ENCODE results near the gene GHITM. TPM values are rescaled to one million over a fixed set of nuclear protein-coding genes. Genes with fewer than 3 reads are reported as not detected.

GHITM gene
- polyA plus RNA-seq, 1 of the 3 experiments (the other 2 are of a cell fraction) = 113 TPM

GRCh38 chr10:84172467-84173356 lies 33.4 kb downstream of the GHITM start:
- Histone ChIP-seq H3K27me3 (ENCODE audit: insufficient read depth) (no peaks in the 10 kb centered on the region), H4K20me1 (ENCODE audit: insufficient read depth) (no peaks in the 10 kb centered on the region), H3K9me3 (no peaks in the 10 kb centered on the region), H3K4me2 (no peak overlapping the region), H3K9ac (no peak overlapping the region), H3K27ac (ENCODE audit: low read depth in 2 of 2, low read length in 1 of 2) (no peak overlapping the region), H3K79me2 (ENCODE audit: insufficient read depth) (no peaks in the 10 kb centered on the region), H3K4me1 (ENCODE audit: control insufficient read depth in 1 of 2, insufficient read depth in 2 of 2, low read depth in 1 of 2, low read length in 1 of 2) (no peaks in the 10 kb centered on the region), H3F3A (replicated peaks; ENCODE audit: insufficient read depth) (no peaks in the 10 kb centered on the region), H3K9me2 (no peaks in the 10 kb centered on the region), H3K4me3 (ENCODE audit: low read depth in 2 of 2, low read length in 1 of 2) (no peak overlapping the region), H2AFZ (ENCODE audit: low read depth) (no peak overlapping the region), H3K36me3 (replicated peaks in 1 of 2; ENCODE audit: control insufficient read depth in 1 of 2, insufficient read depth in 2 of 2, low read length in 1 of 2) (no peaks in the 10 kb centered on the region)
- TF ChIP-seq ELF1 (IDR thresholded peaks at IDR 0.05) = no peak
- TF ChIP-seq TEAD4 (IDR thresholded peaks at IDR 0.05; ENCODE audit: borderline replicate concordance, insufficient read depth) = no peak
- TF ChIP-seq YY1 (IDR thresholded peaks at IDR 0.05; ENCODE audit: low read depth) = no peak
- TF ChIP-seq CTCF (IDR thresholded peaks at IDR 0.05) = no peak
- no peak for TF ChIP-seq RCOR1 (IDR thresholded peaks at IDR 0.05; ENCODE audit: low read length)
- TF ChIP-seq FOSL2 (IDR thresholded peaks at IDR 0.05; ENCODE audit: borderline replicate concordance, low read depth) = no peak
- TF ChIP-seq RFX5 (IDR thresholded peaks at IDR 0.05; ENCODE audit: low read length) = no peak
- no peak for TF ChIP-seq SMC3 (IDR thresholded peaks at IDR 0.05; ENCODE audit: low read depth, low read length)
- TF ChIP-seq GABPA (IDR thresholded peaks at IDR 0.05; ENCODE audit: low read depth) = no peak
- TF ChIP-seq GATA2 (CRISPR knock-in tag; IDR thresholded peaks at IDR 0.05) = no peak
- TF ChIP-seq TCF12 (IDR thresholded peaks at IDR 0.05) = no peak
- WGBS (ENCODE audit: low lambda C conversion rate) = 44% methylated on average over 9 of the region's 9 CpGs
- CTCF ChIA-PET = interaction anchor here (2.0 kb wide), 1 partner anchor 25 kb away, joined by 6 read pairs; no protein-coding TSS in a partner anchor
- POLR2A ChIA-PET = no interaction called here
- no peak for DNase-seq

- CTCF ChIA-PET = interaction anchor here (2.0 kb wide), 1 partner anchor 25 kb away, joined by 6 read pairs; no protein-coding TSS in a partner anchor
- TF ChIP-seq GATA2 (CRISPR knock-in tag; IDR thresholded peaks at IDR 0.05) (no peak), EZH2phosphoT487 (IDR thresholded peaks at IDR 0.05; ENCODE audit: borderline replicate concordance, low read depth) (no peak), NFIC (IDR thresholded peaks at IDR 0.05; ENCODE audit: borderline replicate concordance) (no peak), ELF1 (IDR thresholded peaks at IDR 0.05) (no peak), FOXM1 (IDR thresholded peaks at IDR 0.05; ENCODE audit: low read depth) (no peak), IRF3 (IDR thresholded peaks at IDR 0.05; ENCODE audit: low read depth, low read length) (no peak), JUND (IDR thresholded peaks at IDR 0.05) (no peak), MAX (IDR thresholded peaks at IDR 0.05; ENCODE audit: low read depth) (no peak), USF1 (IDR thresholded peaks at IDR 0.05; ENCODE audit: borderline replicate concordance, low read depth) (no peak), REST (IDR thresholded peaks at IDR 0.05; ENCODE audit: low read depth, low read length) (no peak)
Observed at GRCh38 chr10:84173501-84173929, 34.2 kb downstream of the GHITM start, which contains the start of gene GPR15LG. TSS of gene GPR15LG (plus strand) at chr10:84173801. CDS start at chr10:84173852, 51 bp downstream.

More at GRCh38 chr10:84173501-84173929, 34.2 kb downstream of the GHITM start, which contains the start of gene GPR15LG:
- H3F3A ChIP-seq (replicated peaks; ENCODE audit: insufficient read depth) = no peaks in the 10 kb centered on the region
- no peaks in the 10 kb centered on the region for H4K20me1 ChIP-seq (ENCODE audit: insufficient read depth)
- no peak for DNase-seq
- no peak within 1 kb of the TSS for H2AFZ ChIP-seq (ENCODE audit: low read depth)
- no peak within 1 kb of the TSS for H3K27ac ChIP-seq (ENCODE audit: low read depth in 2 of 2, low read length in 1 of 2)
- no peak within 1 kb of the TSS for H3K4me2 ChIP-seq
- H3K9me3 ChIP-seq = no peaks in the 10 kb centered on the region
- H3K36me3 ChIP-seq (replicated peaks in 1 of 2; ENCODE audit: control insufficient read depth in 1 of 2, insufficient read depth in 2 of 2, low read length in 1 of 2) = no peaks in the 10 kb centered on the region
- no peaks in the 10 kb centered on the region for H3K79me2 ChIP-seq (ENCODE audit: insufficient read depth)
- POLR2A ChIA-PET = no interaction called here
- H3K27me3 ChIP-seq (ENCODE audit: insufficient read depth) = no peaks in the 10 kb centered on the region
- no peak within 1 kb of the TSS for H3K9ac ChIP-seq
- no peaks in the 10 kb centered on the region for H3K9me2 ChIP-seq
- no peak within 1 kb of the TSS for H3K4me3 ChIP-seq (ENCODE audit: low read depth in 2 of 2, low read length in 1 of 2)
- WGBS (ENCODE audit: low lambda C conversion rate) = 22% methylated on average over 2 of the region's 2 CpGs
- H3K4me1 ChIP-seq (ENCODE audit: control insufficient read depth in 1 of 2, insufficient read depth in 2 of 2, low read depth in 1 of 2, low read length in 1 of 2) = no peaks in the 10 kb centered on the region
